Thoracic aorta (tissue), 2 donors: ENCODE results near the gene CCR3. TPM values are rescaled to one million over a fixed set of nuclear protein-coding genes. Genes with fewer than 3 reads are reported as not detected.
A peak's percentile ranks its signal among the peaks of the same experiment; 100 is the strongest.

ENCODE experiments used
- ATAC-seq: fragments of 150-250 bp; one replicate; pipeline ENCODE4 v1.8.0; 2017; ENCODE audit warnings: low read depth; ENCODE audit not compliant: insufficient number of reproducible peaks, low FRiP score
- DNase-seq: peaks from one replicate; pipeline ENCODE4 v3.0.0-alpha.2; 2020; ENCODE audit warnings: low spot score
- H3K27ac ChIP-seq, 2 donors: fragments of 200-600 bp; sonication (generic); 1 replicate in 1 of 2; 2 replicates in 1 of 2; pipeline ENCODE4 v1.5.1; 2016; ENCODE audit warnings: mild to moderate bottlenecking in 2 of 2, moderate library complexity in 2 of 2
- H3K27me3 ChIP-seq: fragments of 200-600 bp; sonication (generic); replicated peaks from 2 replicates; pipeline ENCODE4 v1.6.0; 2016; ENCODE audit warnings: mild to moderate bottlenecking; ENCODE audit not compliant: insufficient read depth
- H3K36me3 ChIP-seq: fragments of 200-600 bp; sonication (generic); one replicate; pipeline ENCODE4 v1.5.1; 2016
- H3K4me1 ChIP-seq, 2 donors: fragments of 200-600 bp; sonication (generic); 1 replicate in 1 of 2; 2 replicates in 1 of 2; pipeline versions ENCODE4 v1.5.1 to v1.6.0; 2016; ENCODE audit warnings: low read depth in 2 of 2, mild to moderate bottlenecking in 1 of 2; ENCODE audit not compliant: control insufficient read depth in 1 of 2
- H3K4me3 ChIP-seq: fragments of 200-600 bp; sonication (generic); 2 replicates; pipeline ENCODE4 v1.5.1; 2016; ENCODE audit warnings: mild to moderate bottlenecking
- H3K9me3 ChIP-seq: fragments of 200-600 bp; sonication (generic); 2 replicates; pipeline ENCODE4 v1.5.1; 2016
- CTCF ChIP-seq: fragments of 200-600 bp; sonication (generic); IDR thresholded peaks from one replicate; pipeline ENCODE4 v1.5.1; 2019; ENCODE audit warnings: antibody characterized with exemption
- total RNA-seq, 2 donors: library from RNA; depleted of rRNA; stranded (reverse); fragments of >200 nt; gene quantifications; one replicate each; pipeline versions ENCODE4 v1.1.0 to v1.2.3, GENCODE V29; 2016

The CCR3 gene
- total RNA-seq, 2 donors from 2014 or later, result not detected

- Histone ChIP-seq H3K4me1 (no peaks in the 10 kb centered on the region), H3K36me3 (no peaks in the 10 kb centered on the region), H3K4me3 (no peak overlapping the region), H3K27me3 (no peaks in the 10 kb centered on the region), H3K9me3 (no peaks in the 10 kb centered on the region), H3K27ac (no peak overlapping the region)
- ATAC-seq, result no peak
- no peak for TF ChIP-seq CTCF
- DNase-seq, result no peak
Observed at GRCh38 chr3:46221391-46221790, 20.9 kb upstream of the CCR3 start.

- no peak overlapping the region for H3K4me3 ChIP-seq
- H3K36me3 ChIP-seq, result no peaks in the 10 kb centered on the region
- TF ChIP-seq CTCF, result no peak
- H3K27ac ChIP-seq, result no peak overlapping the region
- no peaks in the 10 kb centered on the region for H3K27me3 ChIP-seq
- H3K4me1 ChIP-seq, result no peaks in the 10 kb centered on the region
- no peak for ATAC-seq
- DNase-seq, result no peak
- H3K9me3 ChIP-seq, result no peaks in the 10 kb centered on the region
Observed at GRCh38 chr3:46221938-46222337, 20.3 kb upstream of the CCR3 start.

- H3K4me1 ChIP-seq, result no peaks in the 10 kb centered on the region
- TF ChIP-seq CTCF, result no peak
- no peak overlapping the region for H3K4me3 ChIP-seq
- H3K27me3 ChIP-seq, result no peaks in the 10 kb centered on the region
- H3K9me3 ChIP-seq, result no peaks in the 10 kb centered on the region
- ATAC-seq, result no peak
- peak overlapping the region in 1 of 2 donors; percentile 21 for H3K27ac ChIP-seq
- DNase-seq, result no peak
- no peaks in the 10 kb centered on the region for H3K36me3 ChIP-seq
Observed at GRCh38 chr3:46222435-46223161, 19.7 kb upstream of the CCR3 start.

GRCh38 chr3:46228260-46229242 lies 13.7 kb upstream of the CCR3 start:
- ATAC-seq (no peak), DNase-seq (no peak)
- no peaks in the 10 kb centered on the region for H3K4me1 ChIP-seq
- H3K36me3 ChIP-seq, result no peaks in the 10 kb centered on the region
- no peak overlapping the region for H3K4me3 ChIP-seq
- no peak overlapping the region for H3K27ac ChIP-seq
- no peak for TF ChIP-seq CTCF
- H3K9me3 ChIP-seq, result no peaks in the 10 kb centered on the region
- H3K27me3 ChIP-seq, result no peaks in the 10 kb centered on the region

GRCh38 chr3:46231323-46231722 lies 10.9 kb upstream of the CCR3 start:
- Histone ChIP-seq H3K27ac (no peak overlapping the region), H3K9me3 (no peaks in the 10 kb centered on the region), H3K36me3 (no peaks in the 10 kb centered on the region), H3K4me3 (no peak overlapping the region), H3K27me3 (no peaks in the 10 kb centered on the region), H3K4me1 (no peaks in the 10 kb centered on the region)
- ATAC-seq (no peak), DNase-seq (no peak)
- TF ChIP-seq CTCF, result no peak
